Left forelimb (tissue), 1 donor: ENCODE measurements around the gene ATP8B2.

ENCODE experiments used
- DNase-seq: peaks from one replicate; pipeline ENCODE4 v3.0.0-alpha.2; 2018; ENCODE audit warnings: low spot score

The ATP8B2 gene

GRCh38 chr1:154398678-154399077 lies 73.4 kb downstream of the ATP8B2 start:
- DNase-seq = no peak

GRCh38 chr1:154400381-154400801 lies 75.1 kb downstream of the ATP8B2 start:
- no peak for DNase-seq
